Body of pancreas (tissue), 4 donors: ENCODE measurements around the gene SGTA. TPM values are rescaled to one million over a fixed set of nuclear protein-coding genes. Genes with fewer than 3 reads are reported as not detected.
A peak's percentile ranks its signal among the peaks of the same experiment; 100 is the strongest.

ENCODE experiments used
- ATAC-seq: fragments of 150-250 bp; one replicate; pipeline ENCODE4 v1.9.1; 2016
- DNase-seq, 4 donors: peaks; one replicate each; pipeline ENCODE4 v3.0.0-alpha.2; 2019
- H3K27ac ChIP-seq, 4 donors: fragments of 200-600 bp; sonication (generic); 1 replicate in 3 of 4; 2 replicates in 1 of 4; pipeline versions ENCODE4 v1.5.1 to v1.6.1; 2016 to 2019; ENCODE audit warnings: mild to moderate bottlenecking in 1 of 4, mixed read lengths in 1 of 4, moderate library complexity in 1 of 4
- H3K27me3 ChIP-seq, 2 donors: fragments of 200-600 bp; sonication (generic); one replicate each; pipeline ENCODE4 v1.6.0; 2016; ENCODE audit warnings: mild to moderate bottlenecking in 1 of 2
- H3K36me3 ChIP-seq, 2 donors: fragments of 200-600 bp; sonication (generic); replicated peaks in 1 of 2; 2 replicates each; pipeline ENCODE4 v1.5.1; 2016; ENCODE audit warnings: low read depth in 2 of 2; ENCODE audit not compliant: insufficient read depth in 1 of 2
- H3K4me1 ChIP-seq: fragments of 200-600 bp; sonication (generic); one replicate; pipeline ENCODE4 v1.6.0; 2016
- H3K4me3 ChIP-seq, 2 donors: fragments of 200-600 bp; sonication (generic); 1 replicate in 1 of 2; 2 replicates in 1 of 2; pipeline ENCODE4 v1.5.1; 2016 to 2019
- H3K9me3 ChIP-seq, 3 donors: fragments of 200-600 bp; sonication (generic); 1 replicate in 2 of 3; 2 replicates in 1 of 3; pipeline ENCODE4 v1.5.1; 2016
- POLR2A ChIP-seq, 3 donors: fragments of 450-650 bp; IDR thresholded peaks; one replicate each; pipeline ENCODE4 v1.6.1; 2016; ENCODE audit warnings: antibody characterized with exemption in 3 of 3, mild to moderate bottlenecking in 2 of 3
- WGBS, 2 donors: methylation state at CpG; one replicate each; pipeline ENCODE4 v1.1.5; 2017; 5-methylcytosine and 5-hydroxymethylcytosine counted together
- intact Hi-C: fragments of 100-400 bp; cut with DNase I; formaldehyde crosslinking; loops from one replicate; pipeline ENCODE4 v1.15.1; 2023
- total RNA-seq, 2 donors: library from RNA; depleted of rRNA; stranded (reverse); fragments of >200 nt; gene quantifications; one replicate each; pipeline ENCODE4 v1.1.0, GENCODE V29; 2016
- TF ChIP-seq, protein P1 (sequence below), 7 experiments: fragments of 450-650 bp in 4 of 7; fragments of 200-600 bp in 3 of 7; sonication (generic) in 3 of 7; IDR thresholded peaks; one replicate each; pipeline ENCODE4 v1.5.1; 2016 to 2019; ENCODE audit warnings: antibody characterized with exemption in 7 of 7

Gene SGTA
- total RNA-seq, 2 donors from 2014 or later, result 24.6 to 41.5 TPM

DNA sequence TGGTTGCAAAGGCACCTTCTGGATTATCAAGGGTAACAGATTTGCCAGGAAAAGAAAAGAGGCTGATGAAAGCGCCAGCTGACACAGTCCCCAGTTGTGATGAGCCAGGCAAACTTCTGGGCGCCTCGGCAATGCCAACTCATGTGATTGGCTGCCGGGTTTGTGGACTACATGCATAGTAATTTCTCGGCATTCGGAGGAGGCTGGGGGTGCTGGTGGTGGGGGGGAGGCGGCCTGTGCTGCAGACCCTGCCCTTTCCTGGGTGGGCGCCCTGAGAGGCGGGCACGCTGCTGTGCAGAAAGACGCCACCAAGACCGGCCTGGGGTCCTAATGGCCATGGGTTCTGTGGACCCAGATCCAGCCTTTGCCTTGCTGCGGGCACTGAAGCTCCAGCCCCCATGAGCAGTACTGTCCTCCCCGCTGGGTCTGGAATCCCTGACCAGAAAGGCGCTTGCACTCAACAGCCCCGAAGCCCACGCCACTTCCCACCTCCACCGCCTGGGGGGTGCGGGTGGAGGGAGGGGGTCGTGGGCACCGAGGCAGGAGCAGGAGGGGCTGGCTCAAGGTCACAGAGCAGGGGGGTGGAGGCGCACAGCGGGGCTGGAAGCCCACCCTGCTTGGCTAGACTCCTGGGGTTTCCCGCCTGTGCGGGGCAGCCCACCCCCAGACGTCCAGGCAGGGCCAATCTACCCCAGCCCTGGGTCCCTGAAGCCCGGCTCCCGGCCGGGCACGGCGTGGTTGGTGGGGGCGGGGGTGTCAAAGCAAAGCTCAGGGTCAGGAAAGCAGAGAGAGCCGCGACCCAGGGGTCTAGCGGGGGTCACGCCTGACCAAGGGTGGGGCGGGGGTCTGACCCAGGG is 62.9 kb downstream of the SGTA start:
- no peak for TF ChIP-seq POLR2A (IDR thresholded peaks at IDR 0.05)
- TF ChIP-seq, protein P1, sequence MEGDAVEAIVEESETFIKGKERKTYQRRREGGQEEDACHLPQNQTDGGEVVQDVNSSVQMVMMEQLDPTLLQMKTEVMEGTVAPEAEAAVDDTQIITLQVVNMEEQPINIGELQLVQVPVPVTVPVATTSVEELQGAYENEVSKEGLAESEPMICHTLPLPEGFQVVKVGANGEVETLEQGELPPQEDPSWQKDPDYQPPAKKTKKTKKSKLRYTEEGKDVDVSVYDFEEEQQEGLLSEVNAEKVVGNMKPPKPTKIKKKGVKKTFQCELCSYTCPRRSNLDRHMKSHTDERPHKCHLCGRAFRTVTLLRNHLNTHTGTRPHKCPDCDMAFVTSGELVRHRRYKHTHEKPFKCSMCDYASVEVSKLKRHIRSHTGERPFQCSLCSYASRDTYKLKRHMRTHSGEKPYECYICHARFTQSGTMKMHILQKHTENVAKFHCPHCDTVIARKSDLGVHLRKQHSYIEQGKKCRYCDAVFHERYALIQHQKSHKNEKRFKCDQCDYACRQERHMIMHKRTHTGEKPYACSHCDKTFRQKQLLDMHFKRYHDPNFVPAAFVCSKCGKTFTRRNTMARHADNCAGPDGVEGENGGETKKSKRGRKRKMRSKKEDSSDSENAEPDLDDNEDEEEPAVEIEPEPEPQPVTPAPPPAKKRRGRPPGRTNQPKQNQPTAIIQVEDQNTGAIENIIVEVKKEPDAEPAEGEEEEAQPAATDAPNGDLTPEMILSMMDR (IDR thresholded peaks at IDR 0.05), result no peak
- Histone ChIP-seq H3K9me3 (peaks cover 0 to 4% (median 0%) of the 10 kb centered on the region in 3 donors), H3K27me3 (no peaks in the 10 kb centered on the region), H3K4me1 (peaks cover 16% of the 10 kb centered on the region), H3K4me3 (peak overlapping the region in 1 of 2 donors; percentile 34), H3K36me3 (no peaks in the 10 kb centered on the region), H3K27ac (peak overlapping the region in 1 of 4 donors; percentile 16)
- 4 to 7% methylated on average over 5 to 35 of the region's 37 CpGs for WGBS, 2 donors
- DNase-seq (peak in 3 of 4 donors; percentile 42 to 61 (median 53)), ATAC-seq (peak; percentile 30)
- intact Hi-C loops, result no loop called here

DNA sequence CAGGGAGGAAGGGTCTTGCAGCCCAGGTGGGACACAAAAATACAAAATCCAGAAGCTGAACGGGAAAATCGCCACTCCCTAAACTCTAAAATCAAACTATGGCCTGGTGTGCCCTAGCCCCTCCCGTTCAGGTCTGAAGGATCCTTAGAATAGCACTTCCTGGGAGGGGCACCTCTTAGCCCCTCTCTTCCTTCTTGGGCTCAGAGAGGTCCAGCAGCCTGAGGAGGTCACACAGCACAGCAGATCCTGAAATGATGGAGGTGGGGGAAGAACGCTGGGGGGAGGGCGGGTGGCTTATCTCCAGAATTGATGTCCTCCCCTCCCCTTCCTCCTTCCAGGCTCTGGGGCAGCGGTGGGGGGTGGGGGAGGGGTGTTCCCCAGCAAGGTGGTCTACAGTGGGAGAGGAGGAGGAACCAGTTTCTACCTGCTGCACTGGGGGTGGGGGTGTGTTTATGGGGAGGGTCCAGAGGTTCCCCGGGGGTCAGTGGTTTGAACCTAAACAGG is 63.8 kb downstream of the SGTA start:
- intact Hi-C loops, result no loop called here
- DNase-seq (no peak), ATAC-seq (no peak)
- Histone ChIP-seq H3K4me3 (no peak overlapping the region), H3K27me3 (no peaks in the 10 kb centered on the region), H3K27ac (no peak overlapping the region), H3K36me3 (no peaks in the 10 kb centered on the region), H3K4me1 (peaks cover 16% of the 10 kb centered on the region), H3K9me3 (peaks cover 0 to 5% (median 0%) of the 10 kb centered on the region in 3 donors)
- 67 to 71% methylated on average over 4 to 5 of the region's 7 CpGs for WGBS, 2 donors
- TF ChIP-seq, protein P1 (IDR thresholded peaks at IDR 0.05), result no peak
- no peak for TF ChIP-seq POLR2A (IDR thresholded peaks at IDR 0.05)

DNA sequence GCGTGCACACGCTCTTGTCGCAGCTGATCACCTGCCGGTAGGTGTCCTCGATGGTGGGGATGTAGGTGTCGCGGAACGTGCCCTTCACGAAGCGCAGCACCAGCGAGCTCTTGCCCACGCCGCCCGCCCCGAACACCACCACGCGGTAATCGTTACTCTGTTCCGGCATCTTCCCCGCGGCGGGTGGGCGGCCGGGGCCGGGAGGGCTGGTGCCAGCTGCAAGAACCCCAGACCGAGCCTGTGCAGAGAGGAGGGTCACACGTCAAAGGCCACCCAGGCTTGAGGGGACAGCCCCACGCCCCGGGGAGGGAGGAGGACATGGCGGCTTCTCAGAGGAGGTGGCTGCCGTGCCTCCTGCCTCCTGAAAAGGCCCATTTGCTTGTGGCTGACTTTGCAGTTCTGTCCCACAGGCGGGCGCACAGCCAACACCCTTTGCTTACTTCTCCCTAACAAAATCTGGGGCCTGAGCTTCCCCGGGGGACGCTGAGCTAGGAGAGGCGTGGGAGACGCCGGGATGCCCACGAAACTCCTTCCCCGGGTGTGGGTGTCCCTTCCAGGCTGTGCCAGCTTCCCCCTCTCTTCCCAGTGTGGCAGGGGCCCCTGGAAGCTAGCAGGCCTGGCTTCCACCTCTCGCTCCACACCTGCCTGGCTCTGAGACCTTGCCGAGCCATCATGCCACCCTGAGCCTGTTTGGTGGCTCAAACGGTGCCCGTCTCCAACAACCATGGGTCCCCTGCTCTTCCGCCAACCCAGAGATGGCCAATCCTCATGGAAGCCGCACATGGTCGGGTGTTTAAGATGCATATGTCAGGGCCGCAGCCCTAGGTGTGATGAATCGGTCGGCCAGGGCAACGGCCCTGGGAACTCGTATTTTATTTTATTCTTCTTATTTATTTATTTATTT is 65.2 kb downstream of the SGTA start:
- Histone ChIP-seq H3K9me3 (peaks cover 0 to 5% (median 0%) of the 10 kb centered on the region in 3 donors), H3K36me3 (no peaks in the 10 kb centered on the region), H3K4me3 (no peak overlapping the region), H3K27me3 (no peaks in the 10 kb centered on the region), H3K4me1 (peaks cover 16% of the 10 kb centered on the region), H3K27ac (no peak overlapping the region)
- TF ChIP-seq, protein P1 (IDR thresholded peaks at IDR 0.05), result no peak
- TF ChIP-seq POLR2A (IDR thresholded peaks at IDR 0.05), result no peak
- intact Hi-C loops, result no loop called here
- ATAC-seq (no peak), DNase-seq (no peak)
- WGBS, 2 donors, result 82 to 83% methylated on average over 39 to 49 of the region's 52 CpGs

DNA sequence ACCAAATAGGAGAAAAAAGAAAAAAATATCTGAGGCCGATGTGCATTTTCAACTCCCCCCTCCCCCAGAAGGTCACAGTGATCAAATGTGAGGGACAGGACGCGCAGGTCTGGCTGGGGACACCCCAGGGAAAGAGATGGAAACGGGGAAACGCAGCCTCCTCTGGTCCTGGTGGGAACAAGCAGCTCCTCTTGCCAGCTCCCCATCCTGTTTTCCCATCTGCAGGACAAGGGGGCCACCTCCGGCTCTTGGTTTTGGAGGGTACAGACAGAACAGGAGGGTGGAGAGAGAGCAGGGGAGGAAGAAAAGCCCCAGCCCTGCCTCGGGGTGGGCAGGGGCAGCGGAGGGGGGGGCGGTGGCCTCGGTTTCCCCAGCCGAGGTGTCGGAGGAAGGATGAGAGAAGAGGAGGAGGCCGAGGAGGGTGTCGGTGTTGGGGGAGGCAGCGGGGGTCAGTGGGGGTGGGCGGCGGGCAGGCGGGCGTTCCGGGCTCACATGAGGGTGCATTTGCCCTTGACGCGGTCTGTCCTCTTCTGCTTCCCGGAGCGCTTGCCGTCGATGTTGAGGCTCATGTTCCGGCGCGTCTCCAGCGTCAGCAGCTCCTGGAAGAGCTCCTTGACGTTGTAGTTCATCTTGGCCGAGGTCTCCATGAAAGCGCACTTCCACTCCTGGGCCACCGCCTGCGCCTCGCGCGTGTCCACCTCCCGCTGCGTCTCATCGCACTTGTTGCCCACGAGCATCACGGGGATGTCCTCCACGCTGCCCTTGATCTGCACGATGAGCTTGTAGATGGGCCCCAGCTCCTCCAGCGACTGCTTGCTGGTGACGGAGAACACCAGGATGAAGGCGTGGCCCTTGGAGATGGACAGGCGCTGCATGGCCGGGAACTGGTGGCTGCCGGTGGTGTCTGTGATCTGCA is 66.1 kb downstream of the SGTA start:
- TF ChIP-seq, protein P1 (IDR thresholded peaks at IDR 0.05), result no peak
- no peak for TF ChIP-seq POLR2A (IDR thresholded peaks at IDR 0.05)
- Histone ChIP-seq H3K27ac (no peak overlapping the region), H3K36me3 (no peaks in the 10 kb centered on the region), H3K4me1 (peaks cover 16% of the 10 kb centered on the region), H3K27me3 (no peaks in the 10 kb centered on the region), H3K4me3 (no peak overlapping the region), H3K9me3 (peaks cover 0 to 5% (median 0%) of the 10 kb centered on the region in 3 donors)
- DNase-seq (no peak), ATAC-seq (no peak)
- intact Hi-C loops, result no loop called here
- WGBS, 2 donors, result 91 to 93% methylated on average over 45 to 50 of the region's 51 CpGs
